ENCODE results near the gene DAGLB. TPM values are rescaled to one million over a fixed set of nuclear protein-coding genes. Genes with fewer than 3 reads are reported as not detected.

DAGLB gene
- total RNA-seq, 1 donor from 2014 or later: 19.3 TPM

DNA sequence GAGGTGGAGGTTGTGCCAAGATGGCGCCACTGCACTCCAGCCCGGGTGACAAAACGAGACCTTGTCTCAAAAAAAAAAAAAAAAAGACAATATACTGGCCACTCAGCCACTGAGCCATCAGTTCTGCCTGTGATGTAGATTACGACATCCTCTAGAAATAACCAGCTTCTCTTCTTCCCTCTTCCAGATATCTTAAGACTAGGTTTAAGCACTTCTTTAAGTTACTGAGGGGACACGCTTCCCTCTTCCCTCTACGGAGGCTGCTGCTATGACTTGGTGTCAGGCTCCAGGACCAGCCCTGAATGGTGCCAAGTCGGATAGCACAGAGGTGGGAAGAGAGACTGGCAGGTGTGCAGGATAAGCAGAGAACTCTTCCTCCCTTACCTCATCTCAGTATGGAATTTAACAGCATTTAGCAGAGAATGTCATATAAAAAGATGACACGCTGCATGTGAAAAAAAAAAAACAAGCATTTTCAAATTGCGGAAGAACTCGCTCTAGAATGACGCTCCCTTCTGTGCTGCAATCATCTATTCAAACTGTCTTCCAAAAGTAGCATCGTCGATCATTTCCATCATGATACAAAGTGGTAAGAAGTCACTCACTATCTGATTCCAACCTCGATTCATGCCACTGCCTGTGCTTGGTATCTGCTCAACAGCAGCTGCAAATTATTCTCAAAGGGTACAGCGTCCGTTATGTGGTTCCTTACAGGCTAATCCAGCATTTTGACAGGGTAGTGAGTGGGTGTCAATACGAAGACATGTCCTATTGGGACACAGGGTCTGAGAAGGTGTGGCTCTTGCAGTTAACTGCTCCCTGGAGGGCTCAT lies 13.8 kb downstream of the DAGLB start:
- H3K27ac ChIP-seq (ENCODE audit: low read depth, low read length): no peak overlapping the region
- H3K27me3 ChIP-seq (ENCODE audit: control insufficient read depth in 3 of 3, insufficient read depth in 3 of 3, low read length in 3 of 3): no peaks in the 10 kb centered on the region
- peaks cover 17 to 22% (median 19%) of the 10 kb centered on the region in 3 donors for H3K4me1 ChIP-seq (ENCODE audit: control insufficient read depth in 3 of 3, insufficient read depth in 3 of 3, low read length in 3 of 3)
- no peak overlapping the region for H3K9ac ChIP-seq (ENCODE audit: low read depth in 1 of 3, low read length in 3 of 3)
- H3K36me3 ChIP-seq (ENCODE audit: control insufficient read depth in 3 of 3, insufficient read depth in 3 of 3, low read length in 3 of 3): peaks cover 10 to 16% (median 11%) of the 10 kb centered on the region in 3 donors
- H3K4me3 ChIP-seq (ENCODE audit: low read length in 3 of 3): no peak overlapping the region
- no peaks in the 10 kb centered on the region for H3K9me3 ChIP-seq (ENCODE audit: control insufficient read depth in 3 of 3, low read length in 3 of 3)

DNA sequence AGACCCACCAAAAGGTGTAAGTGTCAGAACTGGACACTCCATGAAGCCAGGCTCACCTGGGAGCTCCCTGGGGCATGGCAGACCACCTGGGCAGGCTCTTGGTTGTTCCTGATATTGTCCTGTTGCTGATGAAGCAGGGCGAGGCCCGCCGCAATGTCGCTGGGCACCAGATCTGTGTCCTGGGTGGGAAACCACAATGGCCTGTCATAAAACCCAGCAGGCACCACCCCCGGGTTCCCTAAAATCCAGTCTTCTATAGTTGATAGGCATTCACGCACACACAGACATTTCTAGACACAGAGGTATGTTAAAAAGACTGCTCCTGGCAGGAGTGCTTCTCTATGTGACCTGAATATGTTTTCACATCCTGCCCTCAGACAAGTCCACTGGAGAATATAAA lies 15.0 kb downstream of the DAGLB start:
- Histone ChIP-seq H3K4me1 (ENCODE audit: control insufficient read depth in 3 of 3, insufficient read depth in 3 of 3, low read length in 3 of 3) (peaks cover 9 to 13% (median 13%) of the 10 kb centered on the region in 3 donors), H3K9me3 (ENCODE audit: control insufficient read depth in 3 of 3, low read length in 3 of 3) (no peaks in the 10 kb centered on the region), H3K4me3 (ENCODE audit: low read length in 3 of 3) (no peak overlapping the region), H3K9ac (ENCODE audit: low read depth in 1 of 3, low read length in 3 of 3) (no peak overlapping the region), H3K36me3 (ENCODE audit: control insufficient read depth in 3 of 3, insufficient read depth in 3 of 3, low read length in 3 of 3) (peaks cover 11 to 22% (median 13%) of the 10 kb centered on the region in 3 donors), H3K27me3 (ENCODE audit: control insufficient read depth in 3 of 3, insufficient read depth in 3 of 3, low read length in 3 of 3) (no peaks in the 10 kb centered on the region), H3K27ac (ENCODE audit: low read depth, low read length) (no peak overlapping the region)

DNA sequence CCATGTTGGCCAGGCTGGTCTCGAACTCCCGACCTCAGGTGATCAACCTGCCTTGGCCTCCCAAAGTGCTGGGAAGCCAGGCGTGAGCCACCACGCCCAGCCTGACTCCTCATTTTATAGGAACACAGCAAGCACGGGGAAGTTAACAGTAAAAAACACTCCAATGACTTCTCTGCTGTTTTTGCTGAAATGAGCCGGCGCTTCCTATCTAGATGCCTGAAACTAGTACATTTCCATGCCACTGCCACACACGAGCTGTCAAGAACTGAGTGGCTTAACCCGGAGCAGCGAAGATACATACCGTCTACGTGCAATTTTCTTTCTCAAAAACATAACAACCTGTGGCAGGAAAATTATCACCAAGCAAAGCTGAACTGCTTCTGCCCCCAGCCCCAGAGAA lies 16.8 kb downstream of the DAGLB start:
- no peaks in the 10 kb centered on the region for H3K9me3 ChIP-seq (ENCODE audit: control insufficient read depth in 3 of 3, low read length in 3 of 3)
- peaks cover 11 to 27% (median 14%) of the 10 kb centered on the region in 3 donors for H3K36me3 ChIP-seq (ENCODE audit: control insufficient read depth in 3 of 3, insufficient read depth in 3 of 3, low read length in 3 of 3)
- no peak overlapping the region for H3K27ac ChIP-seq (ENCODE audit: low read depth, low read length)
- H3K27me3 ChIP-seq (ENCODE audit: control insufficient read depth in 3 of 3, insufficient read depth in 3 of 3, low read length in 3 of 3): no peaks in the 10 kb centered on the region
- no peak overlapping the region for H3K4me3 ChIP-seq (ENCODE audit: low read length in 3 of 3)
- peaks cover 3 to 12% (median 7%) of the 10 kb centered on the region in 3 donors for H3K4me1 ChIP-seq (ENCODE audit: control insufficient read depth in 3 of 3, insufficient read depth in 3 of 3, low read length in 3 of 3)
- no peak overlapping the region for H3K9ac ChIP-seq (ENCODE audit: low read depth in 1 of 3, low read length in 3 of 3)

DNA sequence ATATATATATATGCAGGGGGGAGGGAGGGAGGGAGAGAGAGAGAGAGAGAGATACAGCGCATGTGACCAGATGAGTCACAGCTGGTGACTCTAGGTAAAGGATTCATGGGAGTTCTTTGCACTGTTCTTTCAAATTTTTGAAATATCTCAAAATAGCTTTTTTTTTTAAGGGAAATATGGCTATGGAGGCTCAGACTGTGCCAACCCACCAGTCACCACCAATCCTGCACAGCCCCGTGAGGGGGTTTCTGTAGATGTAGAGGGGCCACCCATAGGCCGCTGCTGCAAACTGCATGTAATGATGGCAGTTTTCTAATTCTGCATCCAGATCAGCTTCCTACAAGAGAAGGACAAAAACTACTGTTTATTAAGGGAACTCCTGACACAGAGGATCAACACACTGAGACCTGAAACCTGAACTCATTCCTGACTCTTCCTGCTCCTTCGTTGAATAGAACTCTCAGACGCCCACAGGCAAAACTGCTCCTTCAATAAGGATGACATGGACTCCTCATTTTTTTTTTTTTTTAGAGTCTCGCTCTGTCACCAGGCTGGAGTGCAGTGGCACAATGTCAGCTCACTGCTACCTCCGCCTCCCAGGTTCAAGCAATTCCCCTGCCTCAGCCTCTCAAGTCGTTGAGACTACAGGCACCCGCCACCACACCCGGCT lies 17.3 kb downstream of the DAGLB start:
- Histone ChIP-seq H3K4me3 (ENCODE audit: low read length in 3 of 3) (no peak overlapping the region), H3K9me3 (ENCODE audit: control insufficient read depth in 3 of 3, low read length in 3 of 3) (no peaks in the 10 kb centered on the region), H3K9ac (ENCODE audit: low read depth in 1 of 3, low read length in 3 of 3) (no peak overlapping the region), H3K27me3 (ENCODE audit: control insufficient read depth in 3 of 3, insufficient read depth in 3 of 3, low read length in 3 of 3) (no peaks in the 10 kb centered on the region), H3K36me3 (ENCODE audit: control insufficient read depth in 3 of 3, insufficient read depth in 3 of 3, low read length in 3 of 3) (peaks cover 14 to 32% (median 19%) of the 10 kb centered on the region in 3 donors), H3K27ac (ENCODE audit: low read depth, low read length) (no peak overlapping the region), H3K4me1 (ENCODE audit: control insufficient read depth in 3 of 3, insufficient read depth in 3 of 3, low read length in 3 of 3) (peaks cover under 1 to 13% (median 10%) of the 10 kb centered on the region in 3 donors)

DNA sequence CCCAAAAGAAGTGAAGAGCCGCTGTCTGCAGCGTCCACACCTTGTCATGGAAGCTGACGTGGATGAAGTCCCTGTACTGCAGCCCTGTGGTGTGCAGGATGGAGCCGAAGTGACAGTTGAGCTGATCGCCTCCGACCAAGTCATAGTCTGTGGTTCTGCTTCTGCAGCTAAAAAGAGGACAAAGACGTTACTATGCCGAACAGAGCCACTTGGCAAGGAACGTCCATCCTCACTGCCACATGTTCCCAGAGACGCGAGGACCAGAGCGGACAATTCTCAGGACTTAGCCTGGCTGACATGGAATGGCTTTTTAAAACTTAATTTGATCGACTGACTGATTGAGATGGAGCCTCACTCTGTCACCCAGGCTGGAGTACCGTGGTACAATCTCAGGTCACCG lies 21.8 kb downstream of the DAGLB start:
- H3K27me3 ChIP-seq (ENCODE audit: control insufficient read depth in 3 of 3, insufficient read depth in 3 of 3, low read length in 3 of 3): no peaks in the 10 kb centered on the region
- no peak overlapping the region for H3K4me3 ChIP-seq (ENCODE audit: low read length in 3 of 3)
- peak overlapping the region in 1 of 3 donors; percentile 1 for H3K9ac ChIP-seq (ENCODE audit: low read depth in 1 of 3, low read length in 3 of 3)
- H3K36me3 ChIP-seq (ENCODE audit: control insufficient read depth in 3 of 3, insufficient read depth in 3 of 3, low read length in 3 of 3): peaks cover 21 to 39% (median 23%) of the 10 kb centered on the region in 3 donors
- H3K27ac ChIP-seq (ENCODE audit: low read depth, low read length): no peak overlapping the region
- H3K9me3 ChIP-seq (ENCODE audit: control insufficient read depth in 3 of 3, low read length in 3 of 3): no peaks in the 10 kb centered on the region
- H3K4me1 ChIP-seq (ENCODE audit: control insufficient read depth in 3 of 3, insufficient read depth in 3 of 3, low read length in 3 of 3): peaks cover 11 to 31% (median 29%) of the 10 kb centered on the region in 3 donors

DNA sequence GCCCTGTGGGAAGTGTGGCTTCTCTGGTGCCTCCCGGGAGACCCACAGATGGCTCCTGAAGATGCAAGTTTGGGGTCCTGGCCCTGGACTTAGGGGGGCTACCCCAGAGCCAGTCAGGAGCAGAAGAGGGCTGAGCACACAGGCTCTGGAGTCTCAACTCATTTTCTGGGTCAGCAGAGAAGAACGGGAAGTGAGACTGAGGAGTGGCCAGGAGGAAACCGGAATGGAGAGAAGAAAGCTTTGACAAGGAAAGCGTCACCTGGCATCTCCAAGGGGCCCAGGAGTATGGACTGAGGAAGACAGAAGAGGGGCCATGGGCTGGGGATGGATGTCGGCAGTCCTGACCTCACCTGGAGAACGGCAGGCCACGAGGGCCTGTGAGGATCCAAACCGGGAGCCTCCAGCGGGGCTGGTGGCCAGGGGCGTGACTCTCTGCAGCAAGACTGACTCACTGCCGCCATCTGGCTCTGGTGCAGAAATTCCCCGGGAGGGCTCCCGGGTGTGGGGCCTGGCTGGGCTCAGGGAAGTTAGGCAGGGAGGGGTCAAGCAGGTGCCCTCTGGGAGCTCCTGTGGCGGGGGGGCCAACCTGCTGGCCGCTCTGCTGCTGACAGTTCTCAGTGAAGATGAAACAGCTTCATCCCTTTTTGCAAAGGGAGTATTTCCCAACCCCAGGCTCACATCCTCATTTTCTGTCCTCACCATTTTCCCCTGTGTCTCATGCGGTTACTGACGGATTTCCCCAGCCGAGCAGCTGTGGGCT lies 23.6 kb downstream of the DAGLB start:
- Histone ChIP-seq H3K27ac (ENCODE audit: low read depth, low read length) (peak overlapping the region; percentile 81), H3K4me3 (ENCODE audit: low read length in 3 of 3) (peak overlapping the region in 2 of 3 donors; percentile 31 to 35), H3K9ac (ENCODE audit: low read depth in 1 of 3, low read length in 3 of 3) (peak overlapping the region; percentile 5 to 62 (median 27)), H3K4me1 (ENCODE audit: control insufficient read depth in 3 of 3, insufficient read depth in 3 of 3, low read length in 3 of 3) (peaks cover 14 to 44% (median 42%) of the 10 kb centered on the region in 3 donors), H3K9me3 (ENCODE audit: control insufficient read depth in 3 of 3, low read length in 3 of 3) (no peaks in the 10 kb centered on the region), H3K36me3 (ENCODE audit: control insufficient read depth in 3 of 3, insufficient read depth in 3 of 3, low read length in 3 of 3) (peaks cover 21 to 41% (median 21%) of the 10 kb centered on the region in 3 donors), H3K27me3 (ENCODE audit: control insufficient read depth in 3 of 3, insufficient read depth in 3 of 3, low read length in 3 of 3) (no peaks in the 10 kb centered on the region)

DNA sequence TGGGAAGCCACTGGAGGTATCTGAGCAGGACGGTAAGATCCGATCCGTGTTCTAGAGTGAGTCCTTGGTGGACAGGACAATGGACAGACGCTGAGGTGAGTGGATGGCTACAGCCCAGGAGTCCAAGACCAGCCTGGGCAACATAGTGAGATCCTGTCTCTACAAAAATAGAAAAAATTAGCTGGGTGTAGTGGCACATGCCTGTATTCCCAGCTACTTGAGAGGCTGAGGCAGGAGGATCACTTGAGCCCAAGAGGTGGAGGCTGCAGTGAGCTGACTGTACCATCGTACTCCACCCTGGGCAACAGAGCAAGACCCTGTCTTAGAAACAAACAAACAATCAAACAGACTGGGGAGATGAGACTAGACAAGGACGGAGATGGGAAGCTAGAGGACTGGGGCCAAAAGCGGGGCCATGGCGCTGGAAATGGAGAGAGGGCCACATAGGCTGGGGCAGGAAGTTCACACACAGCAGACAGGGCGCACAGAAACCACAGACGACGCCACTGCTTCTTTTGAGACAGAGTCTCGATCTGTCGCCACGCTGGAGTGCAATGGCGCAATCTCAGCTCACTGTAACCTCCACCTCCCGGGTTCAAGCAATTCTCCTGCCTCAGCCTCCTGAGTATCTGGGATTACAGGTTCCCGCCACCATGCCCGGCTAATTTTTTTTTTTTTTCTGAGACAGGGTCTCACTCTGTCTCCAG lies 24.7 kb downstream of the DAGLB start:
- H3K36me3 ChIP-seq (ENCODE audit: control insufficient read depth in 3 of 3, insufficient read depth in 3 of 3, low read length in 3 of 3): peaks cover 17 to 36% (median 21%) of the 10 kb centered on the region in 3 donors
- no peak overlapping the region for H3K4me3 ChIP-seq (ENCODE audit: low read length in 3 of 3)

DNA sequence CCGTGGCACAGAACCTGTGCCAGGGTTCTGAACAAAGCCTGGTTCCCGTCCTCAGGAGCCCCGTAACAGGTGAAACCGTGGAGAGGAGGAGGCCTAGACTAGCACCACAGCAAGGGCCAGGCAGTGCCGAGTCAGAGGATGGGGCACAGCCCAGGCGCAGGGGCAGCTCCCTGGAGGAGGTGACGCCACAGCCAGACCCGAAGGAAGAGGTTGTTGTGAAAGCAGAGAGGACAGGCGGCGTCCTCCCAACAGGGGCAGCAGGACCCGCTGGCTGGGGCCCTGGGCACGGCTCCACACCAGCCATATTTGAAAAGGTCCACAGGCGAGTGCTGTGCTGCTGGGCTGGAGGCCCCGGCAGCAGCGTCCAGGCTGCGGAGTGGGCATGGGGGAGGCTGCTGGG lies 25.7 kb downstream of the DAGLB start:
- no peak overlapping the region for H3K9ac ChIP-seq (ENCODE audit: low read depth in 1 of 3, low read length in 3 of 3)
- H3K27me3 ChIP-seq (ENCODE audit: control insufficient read depth in 3 of 3, insufficient read depth in 3 of 3, low read length in 3 of 3): no peaks in the 10 kb centered on the region
- peaks cover 17 to 34% (median 21%) of the 10 kb centered on the region in 3 donors for H3K36me3 ChIP-seq (ENCODE audit: control insufficient read depth in 3 of 3, insufficient read depth in 3 of 3, low read length in 3 of 3)
- H3K27ac ChIP-seq (ENCODE audit: low read depth, low read length): no peak overlapping the region
- H3K9me3 ChIP-seq (ENCODE audit: control insufficient read depth in 3 of 3, low read length in 3 of 3): no peaks in the 10 kb centered on the region
- no peak overlapping the region for H3K4me3 ChIP-seq (ENCODE audit: low read length in 3 of 3)
- peaks cover 14 to 44% (median 44%) of the 10 kb centered on the region in 3 donors for H3K4me1 ChIP-seq (ENCODE audit: control insufficient read depth in 3 of 3, insufficient read depth in 3 of 3, low read length in 3 of 3)

More for the DNA sequence above, 24.7 kb downstream of the DAGLB start:
- Histone ChIP-seq H3K9me3 (ENCODE audit: control insufficient read depth in 3 of 3, low read length in 3 of 3) (no peaks in the 10 kb centered on the region), H3K27ac (ENCODE audit: low read depth, low read length) (no peak overlapping the region), H3K4me1 (ENCODE audit: control insufficient read depth in 3 of 3, insufficient read depth in 3 of 3, low read length in 3 of 3) (peaks cover 14 to 44% (median 44%) of the 10 kb centered on the region in 3 donors), H3K9ac (ENCODE audit: low read depth in 1 of 3, low read length in 3 of 3) (no peak overlapping the region), H3K27me3 (ENCODE audit: control insufficient read depth in 3 of 3, insufficient read depth in 3 of 3, low read length in 3 of 3) (no peaks in the 10 kb centered on the region)

DNA sequence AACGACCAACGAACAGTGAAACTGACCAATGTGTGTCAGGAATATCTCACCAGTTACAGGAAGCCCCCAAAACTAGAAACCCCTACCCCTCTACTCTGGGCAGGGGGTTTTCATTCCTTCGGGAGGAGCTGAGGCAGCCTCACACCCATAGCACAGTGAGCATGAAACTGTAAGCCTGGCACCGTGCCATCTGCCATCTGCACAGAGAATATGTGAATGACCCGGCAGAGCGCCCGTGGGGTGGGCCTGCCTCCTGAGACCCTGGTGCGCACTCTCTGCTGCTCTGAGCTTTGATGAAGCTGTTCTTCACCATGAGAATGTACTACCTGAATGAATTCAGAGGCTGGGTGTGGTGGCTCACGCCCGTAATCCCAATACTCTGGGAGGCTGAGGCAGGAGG lies 27.1 kb downstream of the DAGLB start:
- no peak overlapping the region for H3K27ac ChIP-seq (ENCODE audit: low read depth, low read length)
- peaks cover 17 to 38% (median 34%) of the 10 kb centered on the region in 3 donors for H3K36me3 ChIP-seq (ENCODE audit: control insufficient read depth in 3 of 3, insufficient read depth in 3 of 3, low read length in 3 of 3)

More for the DNA sequence above, 27.1 kb downstream of the DAGLB start:
- no peaks in the 10 kb centered on the region for H3K27me3 ChIP-seq (ENCODE audit: control insufficient read depth in 3 of 3, insufficient read depth in 3 of 3, low read length in 3 of 3)
- H3K4me3 ChIP-seq (ENCODE audit: low read length in 3 of 3): no peak overlapping the region
- H3K4me1 ChIP-seq (ENCODE audit: control insufficient read depth in 3 of 3, insufficient read depth in 3 of 3, low read length in 3 of 3): peaks cover 14 to 38% (median 35%) of the 10 kb centered on the region in 3 donors
- H3K9me3 ChIP-seq (ENCODE audit: control insufficient read depth in 3 of 3, low read length in 3 of 3): no peaks in the 10 kb centered on the region
- no peak overlapping the region for H3K9ac ChIP-seq (ENCODE audit: low read depth in 1 of 3, low read length in 3 of 3)

Data from skeletal muscle tissue (tissue), 4 donors.